ENCODE measurements around the gene EVX2. TPM values are rescaled to one million over a fixed set of nuclear protein-coding genes. Genes with fewer than 3 reads are reported as not detected.

EVX2 gene
- total and polyA plus RNA-seq, 2 of the 4 experiments (the other 2 are of a cell fraction): not detected

- TF ChIP-seq, protein P1, sequence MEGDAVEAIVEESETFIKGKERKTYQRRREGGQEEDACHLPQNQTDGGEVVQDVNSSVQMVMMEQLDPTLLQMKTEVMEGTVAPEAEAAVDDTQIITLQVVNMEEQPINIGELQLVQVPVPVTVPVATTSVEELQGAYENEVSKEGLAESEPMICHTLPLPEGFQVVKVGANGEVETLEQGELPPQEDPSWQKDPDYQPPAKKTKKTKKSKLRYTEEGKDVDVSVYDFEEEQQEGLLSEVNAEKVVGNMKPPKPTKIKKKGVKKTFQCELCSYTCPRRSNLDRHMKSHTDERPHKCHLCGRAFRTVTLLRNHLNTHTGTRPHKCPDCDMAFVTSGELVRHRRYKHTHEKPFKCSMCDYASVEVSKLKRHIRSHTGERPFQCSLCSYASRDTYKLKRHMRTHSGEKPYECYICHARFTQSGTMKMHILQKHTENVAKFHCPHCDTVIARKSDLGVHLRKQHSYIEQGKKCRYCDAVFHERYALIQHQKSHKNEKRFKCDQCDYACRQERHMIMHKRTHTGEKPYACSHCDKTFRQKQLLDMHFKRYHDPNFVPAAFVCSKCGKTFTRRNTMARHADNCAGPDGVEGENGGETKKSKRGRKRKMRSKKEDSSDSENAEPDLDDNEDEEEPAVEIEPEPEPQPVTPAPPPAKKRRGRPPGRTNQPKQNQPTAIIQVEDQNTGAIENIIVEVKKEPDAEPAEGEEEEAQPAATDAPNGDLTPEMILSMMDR (conservative IDR thresholded peaks at IDR 0.05; ENCODE audit: low read depth, low read length): no peak
- TF ChIP-seq RAD21 (IDR thresholded peaks at IDR 0.05; ENCODE audit: low read length) (no peak), MXI1 (IDR thresholded peaks at IDR 0.05; ENCODE audit: borderline replicate concordance, low read depth, low read length) (no peak), CHD1 (IDR thresholded peaks at IDR 0.05; ENCODE audit: low read depth, low read length) (no peak), ELK1 (IDR thresholded peaks at IDR 0.05; ENCODE audit: borderline replicate concordance, low read depth, low read length) (no peak), USF2 (IDR thresholded peaks at IDR 0.05; ENCODE audit: low read depth, low read length) (no peak), SMC3 (IDR thresholded peaks at IDR 0.05; ENCODE audit: low read depth, low read length) (no peak)
These were observed 16.2 kb upstream of the EVX2 start, which contains the start of gene HOXD12 for GRCh38 chr2:176099728-176100546. HOXD12 (plus strand) TSS chr2:176099795; CDS start chr2:176099802, 7 bp downstream.

More at GRCh38 chr2:176099728-176100546, 16.2 kb upstream of the EVX2 start, which contains the start of gene HOXD12:
- H2AK9ac ChIP-seq (replicated peaks; ENCODE audit: low read depth, low read length, poor library complexity): peak within 1 kb of the TSS; percentile 19
- ATAC-seq (ENCODE audit: low read depth) (no peak), DNase-seq (no peak)
- no peak within 1 kb of the TSS for H3K56ac ChIP-seq (ENCODE audit: extremely low read depth, insufficient read depth, low read length)
- no peak within 1 kb of the TSS for H3K4me2 ChIP-seq (ENCODE audit: low read depth, low read length)
- H2BK5ac ChIP-seq (ENCODE audit: low read depth, low read length, poor library complexity, severe bottlenecking): no peak within 1 kb of the TSS
- no peak within 1 kb of the TSS for H4K5ac ChIP-seq (ENCODE audit: low read depth, low read length)
- H3K14ac ChIP-seq (replicated peaks; ENCODE audit: low read depth, low read length): no peak within 1 kb of the TSS
- H3K4me1 ChIP-seq (ENCODE audit: control insufficient read depth, insufficient read depth, low read length): peaks cover 3% of the 10 kb centered on the region; the same call in 1 of the 2 replicates
- no peak within 1 kb of the TSS for H2AK5ac ChIP-seq (ENCODE audit: low read depth, low read length)
- no peaks in the 10 kb centered on the region for H3K36me3 ChIP-seq (ENCODE audit: control insufficient read depth, insufficient read depth, low read length)
- in situ Hi-C loops (cut with MboI; ENCODE audit: low sequenced_read_pairs) (loop anchor here (10.0 to 25.0 kb wide), 4 partner anchors 415 to 1363 kb away; no protein-coding TSS in a partner anchor), intact Hi-C loops (cut with micrococcal nuclease) (loop anchor here (5.0 to 10.0 kb wide), 3 partner anchors 848 to 1395 kb away; no protein-coding TSS in a partner anchor), dilution Hi-C loops (cut with HindIII; ENCODE audit: low sequenced_read_pairs, unreplicated experiment) (no loop called here)
- H2AFZ ChIP-seq (replicated peaks; ENCODE audit: low read length, poor library complexity): no peak within 1 kb of the TSS
- H3K79me1 ChIP-seq (ENCODE audit: low read depth in 1 of 2, low read length in 2 of 2): no peaks in the 10 kb centered on the region
- no peaks in the 10 kb centered on the region for H3K9me1 ChIP-seq (ENCODE audit: insufficient read depth, low read length)
- H2BK120ac ChIP-seq (ENCODE audit: low read depth, low read length): no peak within 1 kb of the TSS
- no TSS peak for BruUV-seq (replicated peaks)
- H2BK15ac ChIP-seq (ENCODE audit: low read depth, low read length): no peak within 1 kb of the TSS
- H4K8ac ChIP-seq (ENCODE audit: low read depth in 2 of 2, low read length in 2 of 2): no peak within 1 kb of the TSS
- POLR2A ChIA-PET (ENCODE audit: unreplicated experiment): no interaction called here
- H3K4me3 ChIP-seq (ENCODE audit: insufficient read depth, low read depth, low read length): no peak within 1 kb of the TSS
- 7% methylated on average over 28 of the region's 70 CpGs; no CpG with 5 or more reads in 1 of the 2 experiments for WGBS, 2 experiments (ENCODE audit: extremely low coverage in 2 of 2, insufficient read length in 1 of 2)
- H3K9me3 ChIP-seq (ENCODE audit: control insufficient read depth, insufficient read depth, low read length): peaks cover 1% of the 10 kb centered on the region
- H3K4ac ChIP-seq (ENCODE audit: low read depth, low read length): no peak within 1 kb of the TSS
- H3K9ac ChIP-seq (ENCODE audit: low read depth, low read length): no peak within 1 kb of the TSS
- H3K27ac ChIP-seq (ENCODE audit: insufficient read depth, low read length): no peak within 1 kb of the TSS
- no peak within 1 kb of the TSS for H3K23ac ChIP-seq (ENCODE audit: low read depth, low read length)
- no peak within 1 kb of the TSS for H3K18ac ChIP-seq (ENCODE audit: low read depth, low read length)
- CTCF ChIA-PET: no interaction called here
- no peak within 1 kb of the TSS for H4K91ac ChIP-seq (ENCODE audit: insufficient read depth, low read depth, low read length)
- H2BK20ac ChIP-seq (ENCODE audit: low read depth, low read length): no peak within 1 kb of the TSS
- no peaks in the 10 kb centered on the region for H4K20me1 ChIP-seq (ENCODE audit: insufficient read depth, low read length)
- H3K27me3 ChIP-seq (ENCODE audit: control insufficient read depth, insufficient read depth, low read length): peaks cover 94% of the 10 kb centered on the region

All from IMR-90 (cell line).